CD14-positive monocyte (primary cell): ENCODE data around the gene PPM1D. TPM values are rescaled to one million over a fixed set of nuclear protein-coding genes. Genes with fewer than 3 reads are reported as not detected.
A peak's percentile ranks its signal among the peaks of the same experiment; 100 is the strongest.

Experiments
- DNase-seq, 3 donors: peaks; one replicate each; pipeline ENCODE4 v3.0.0-alpha.2; 2011 to 2022
- H2AFZ ChIP-seq: 2 replicates; pipeline ENCODE4 v1.6.0; 2012; ENCODE audit warnings: mild to moderate bottlenecking, low read depth, low read length, inconsistent platforms; ENCODE audit not compliant: insufficient read depth, poor library complexity, severe bottlenecking
- H3K27ac ChIP-seq, 2 donors: 1 replicate in 1 of 2; 2 replicates in 1 of 2; pipeline ENCODE4 v1.5.1; 2012 to 2013; ENCODE audit warnings: low read length in 2 of 2, control low read depth in 1 of 2, inconsistent platforms in 1 of 2, low read depth in 1 of 2, mild to moderate bottlenecking in 1 of 2
- H3K27me3 ChIP-seq, 2 donors: one replicate each; pipeline versions ENCODE4 v1.6.0 to v1.6.1; 2011 to 2013; ENCODE audit warnings: low read length in 2 of 2; ENCODE audit not compliant: control insufficient read depth in 2 of 2, insufficient read depth in 2 of 2
- H3K36me3 ChIP-seq, 2 donors: replicated peaks in 1 of 2; 1 replicate in 1 of 2; 2 replicates in 1 of 2; pipeline versions ENCODE4 v1.5.1 to v1.6.1; 2012 to 2013; ENCODE audit warnings: low read length in 2 of 2, control low read depth in 1 of 2, inconsistent platforms in 1 of 2, mild to moderate bottlenecking in 1 of 2; ENCODE audit not compliant: insufficient read depth in 2 of 2, control insufficient read depth in 1 of 2
- H3K4me1 ChIP-seq, 2 donors: 1 replicate in 1 of 2; 2 replicates in 1 of 2; pipeline versions ENCODE4 v1.5.1 to v1.6.1; 2012 to 2013; ENCODE audit warnings: low read length in 2 of 2, control low read depth in 1 of 2, inconsistent platforms in 1 of 2, mild to moderate bottlenecking in 1 of 2, moderate library complexity in 1 of 2; ENCODE audit not compliant: insufficient read depth in 2 of 2, control insufficient read depth in 1 of 2
- H3K4me2 ChIP-seq: replicated peaks from 2 replicates; pipeline ENCODE3; 2012; ENCODE audit warnings: low read length, moderate library complexity, mild to moderate bottlenecking; ENCODE audit not compliant: poor library complexity, severe bottlenecking; ENCODE audit errors: extremely low read depth
- H3K4me3 ChIP-seq, 3 experiments: fragments of 200-600 bp in 1 of 3; sonication (generic) in 1 of 3; replicated peaks in 1 of 3; 1 replicate in 2 of 3; 2 replicates in 1 of 3; pipeline ENCODE4 v1.5.1; 2011 to 2013; ENCODE audit warnings: low read length in 3 of 3, mild to moderate bottlenecking in 3 of 3, control low read depth in 2 of 3, low read depth in 2 of 3, inconsistent platforms in 1 of 3, moderate library complexity in 1 of 3
- H3K79me2 ChIP-seq: 2 replicates; pipeline ENCODE4 v1.6.0; 2012; ENCODE audit warnings: mild to moderate bottlenecking, control low read depth, inconsistent platforms, low read length, moderate library complexity; ENCODE audit not compliant: insufficient read depth
- H3K9ac ChIP-seq: 2 replicates; pipeline ENCODE4 v1.6.0; 2017; ENCODE audit warnings: low read length, mild to moderate bottlenecking; ENCODE audit not compliant: insufficient read depth, poor library complexity, severe bottlenecking
- H3K9me3 ChIP-seq, 2 donors: replicated peaks in 1 of 2; 1 replicate in 1 of 2; 2 replicates in 1 of 2; pipeline versions ENCODE4 v1.5.1 to v1.6.1; 2012 to 2013; ENCODE audit warnings: low read length in 2 of 2, control low read depth in 1 of 2; ENCODE audit not compliant: control insufficient read depth in 1 of 2, insufficient read depth in 1 of 2
- H4K20me1 ChIP-seq: 2 replicates; pipeline ENCODE4 v1.6.0; 2012; ENCODE audit warnings: mild to moderate bottlenecking, low read length, control low read depth, moderate library complexity; ENCODE audit not compliant: insufficient read depth
- H3K27ac Mint-ChIP-seq, 7 donors: one replicate each; pipeline ENCODE4 v1.8.0; 2020; ENCODE audit warnings: mild to moderate bottlenecking in 7 of 7, mixed read lengths in 7 of 7, moderate library complexity in 6 of 7, inconsistent platforms in 2 of 7
- H3K27me3 Mint-ChIP-seq, 3 donors: one replicate each; pipeline ENCODE4 v1.8.0; 2021 to 2022; ENCODE audit warnings: low read depth in 3 of 3, mild to moderate bottlenecking in 3 of 3, mixed read lengths in 3 of 3, moderate library complexity in 3 of 3, inconsistent platforms in 1 of 3
- H3K36me3 Mint-ChIP-seq, 2 donors: one replicate each; pipeline ENCODE4 v1.8.0; 2020; ENCODE audit warnings: mixed read lengths in 2 of 2, inconsistent platforms in 1 of 2, mild to moderate bottlenecking in 1 of 2
- H3K4me1 Mint-ChIP-seq: one replicate; pipeline ENCODE4 v1.8.0; 2020; ENCODE audit warnings: mild to moderate bottlenecking, mixed read lengths
- H3K4me3 Mint-ChIP-seq, 2 donors: one replicate each; pipeline ENCODE4 v1.8.0; 2020; ENCODE audit warnings: mild to moderate bottlenecking in 2 of 2, mixed read lengths in 2 of 2, moderate library complexity in 1 of 2
- H3K9me3 Mint-ChIP-seq, 7 donors: one replicate each; pipeline ENCODE4 v1.8.0; 2020 to 2022; ENCODE audit warnings: mixed read lengths in 7 of 7, mild to moderate bottlenecking in 6 of 7, moderate library complexity in 6 of 7, inconsistent platforms in 2 of 7
- CTCF ChIP-seq: fragments of 200-600 bp; IDR thresholded peaks from one replicate; pipeline ENCODE4 v1.8.0; 2022; ENCODE audit warnings: antibody characterized with exemption, mild to moderate bottlenecking
- WGBS: methylation state at CpG from one replicate; pipeline ENCODE4 v1.1.5; 2013; ENCODE audit warnings: missing lambda C conversion rate; ENCODE audit not compliant: insufficient coverage; 5-methylcytosine and 5-hydroxymethylcytosine counted together
- intact Hi-C, 2 donors: fragments of 100-400 bp; cut with micrococcal nuclease; formaldehyde crosslinking; loops; one replicate each; pipeline versions ENCODE4 v1.15.0 to v1.15.1; 2023
- polyA plus RNA-seq, 3 donors: library from polyadenylated mRNA; depleted of rRNA in 1 of 3; unstranded in 2 of 3; stranded (reverse) in 1 of 3; fragments of 300-500 nt in 2 of 3; fragments of >200 nt in 1 of 3; fragmentation: Illumina TruSeq in 2 of 3; gene quantifications; 1 replicate in 2 of 3; 2 replicates in 1 of 3; pipeline ENCODE4 v1.2.3, GENCODE V29; 2012 to 2021

Gene PPM1D
- polyA plus RNA-seq, 3 donors: 4.7 to 7.3 (median 7.2) TPM

- peaks cover 25 to 50% of the 10 kb centered on the region in 2 donors for H3K36me3 ChIP-seq
- Mint-ChIP-seq H3K27ac (no peak overlapping the region), H3K9me3 (no peaks in the 10 kb centered on the region), H3K4me1 (peaks cover 6% of the 10 kb centered on the region), H3K36me3 (peaks cover 19 to 59% of the 10 kb centered on the region in 2 donors), H3K4me3 (no peak overlapping the region), H3K27me3 (no peaks in the 10 kb centered on the region)
- H3K27me3 ChIP-seq: no peaks in the 10 kb centered on the region
- no peak overlapping the region for H2AFZ ChIP-seq
- H3K27ac ChIP-seq: no peak overlapping the region
- no peaks in the 10 kb centered on the region for H3K9me3 ChIP-seq
- no peak overlapping the region for H3K4me2 ChIP-seq
- H3K4me1 ChIP-seq: no peaks in the 10 kb centered on the region
- H3K79me2 ChIP-seq: peaks cover 95% of the 10 kb centered on the region
- DNase-seq: no peak
- no peak overlapping the region for H3K4me3 ChIP-seq
- H4K20me1 ChIP-seq: peaks cover 97% of the 10 kb centered on the region
- TF ChIP-seq CTCF: no peak
- intact Hi-C loops: no loop called here
- no CpG with 5 or more reads among the region's 2 CpGs for WGBS
- no peak overlapping the region for H3K9ac ChIP-seq
Observed at GRCh38 chr17:60622961-60623360, 23.0 kb downstream of the PPM1D start.

GRCh38 chr17:60623415-60623814 is 23.4 kb downstream of the PPM1D start:
- H3K4me3 Mint-ChIP-seq: no peak overlapping the region
- no peak for DNase-seq
- Histone ChIP-seq H3K4me2 (no peak overlapping the region), H3K36me3 (peaks cover 29 to 50% of the 10 kb centered on the region in 2 donors), H3K9ac (no peak overlapping the region), H4K20me1 (peaks cover 97% of the 10 kb centered on the region), H3K79me2 (peaks cover 95% of the 10 kb centered on the region), H3K4me3 (no peak overlapping the region), H2AFZ (no peak overlapping the region), H3K9me3 (no peaks in the 10 kb centered on the region), H3K27ac (no peak overlapping the region), H3K27me3 (no peaks in the 10 kb centered on the region), H3K4me1 (no peaks in the 10 kb centered on the region)
- H3K36me3 Mint-ChIP-seq: peaks cover 23 to 62% of the 10 kb centered on the region in 2 donors
- peak overlapping the region in 1 of 7 donors; percentile 80 for H3K27ac Mint-ChIP-seq
- TF ChIP-seq CTCF: no peak
- H3K9me3 Mint-ChIP-seq: no peaks in the 10 kb centered on the region
- H3K4me1 Mint-ChIP-seq: peaks cover 6% of the 10 kb centered on the region
- intact Hi-C loops: no loop called here
- H3K27me3 Mint-ChIP-seq: no peaks in the 10 kb centered on the region
- whole genome bisulfite sequencing: 100% methylated on average over 5 of the region's 9 CpGs
